Aorta (tissue), 5 donors: ENCODE results near the gene ARHGEF40. TPM values are rescaled to one million over a fixed set of nuclear protein-coding genes. Genes with fewer than 3 reads are reported as not detected.

Experiments used
- ATAC-seq: fragments of 200-7000 bp; cut with Tn5 transposase; one replicate; pipeline ENCODE4 v1.9.1; 2022; ENCODE audit warnings: moderate library complexity; ENCODE audit not compliant: low FRiP score
- DNase-seq, 2 donors: peaks; one replicate each; pipeline ENCODE4 v3.0.0-alpha.2; 2020
- H3K27ac ChIP-seq, 2 donors: one replicate each; pipeline ENCODE4 v1.5.1; 2013; ENCODE audit warnings: low read length in 2 of 2, mild to moderate bottlenecking in 2 of 2, moderate library complexity in 2 of 2, control low read depth in 1 of 2, inconsistent platforms in 1 of 2, low read depth in 1 of 2
- H3K27me3 ChIP-seq, 2 donors: one replicate each; pipeline ENCODE4 v1.6.1; 2013; ENCODE audit warnings: control low read depth in 1 of 2, low read length in 1 of 2, mild to moderate bottlenecking in 1 of 2, moderate library complexity in 1 of 2; ENCODE audit not compliant: insufficient read depth in 2 of 2, control insufficient read depth in 1 of 2
- H3K36me3 ChIP-seq, 2 donors: one replicate each; pipeline ENCODE4 v1.6.1; 2013; ENCODE audit warnings: control low read depth in 1 of 2, low read length in 1 of 2, mild to moderate bottlenecking in 1 of 2; ENCODE audit not compliant: insufficient read depth in 2 of 2, control insufficient read depth in 1 of 2
- H3K4me1 ChIP-seq, 2 donors: one replicate each; pipeline ENCODE4 v1.6.1; 2013; ENCODE audit warnings: low read length in 2 of 2, control low read depth in 1 of 2, mild to moderate bottlenecking in 1 of 2, moderate library complexity in 1 of 2; ENCODE audit not compliant: insufficient read depth in 2 of 2, control insufficient read depth in 1 of 2
- H3K4me3 ChIP-seq, 2 donors: one replicate each; pipeline ENCODE4 v1.5.1; 2013; ENCODE audit warnings: low read length in 2 of 2, control low read depth in 1 of 2, mild to moderate bottlenecking in 1 of 2
- H3K9me3 ChIP-seq: one replicate; pipeline ENCODE4 v1.6.1; 2013; ENCODE audit warnings: mild to moderate bottlenecking, low read length; ENCODE audit not compliant: control insufficient read depth
- WGBS, 2 donors: extraction: QIAGEN DNeasy Blood & Tissue Kit; methylation state at CpG; one replicate each; pipeline ENCODE4 v1.1.7; 2013; 5-methylcytosine and 5-hydroxymethylcytosine counted together
- intact Hi-C, 2 donors: fragments of 100-400 bp; cut with DNase I; formaldehyde crosslinking; loops; one replicate each; pipeline versions ENCODE4 v1.14.2 to v1.15.0; 2022
- polyA plus RNA-seq, 2 donors: library from polyadenylated mRNA; stranded (reverse); fragments of 200-250 nt; gene quantifications; one replicate each; pipeline ENCODE4 v1.2.3, GENCODE V29; 2013
- total RNA-seq, 2 donors: library from RNA; stranded (reverse); fragmentation: NEBNext Ultra II Directional; extraction: Animal tissue kit (Norgen Biotek cat#: 25700); gene quantifications; one replicate each; pipeline ENCODE4 v1.2.1, GENCODE V29; 2021
- donor health status: healthy with polysubstance abuse.
- donor health status: Bipolar disorder and iron deficiency.
- donor health status: DM: no; HTN: no; CAD: no.
- donor health status: DM: no; HTN: no; CAD: no.
- donor health status: DM: yes; HTN: yes; CAD: no.

The ARHGEF40 gene
- total and polyA plus RNA-seq, 4 donors: 5.4 to 68.3 (median 32.4) TPM

- Histone ChIP-seq H3K36me3 (no peaks in the 10 kb centered on the region), H3K9me3 (no peaks in the 10 kb centered on the region), H3K27ac (no peak overlapping the region), H3K4me3 (no peak overlapping the region), H3K4me1 (no peaks in the 10 kb centered on the region), H3K27me3 (no peaks in the 10 kb centered on the region)
- no peak for DNase-seq
- ATAC-seq: no peak
- intact Hi-C loops: loop anchor here in 1 of 2 donors (5.0 kb wide), 1 partner anchor 41 kb away; no protein-coding TSS in a partner anchor
- WGBS, 2 donors: 65 to 70% methylated on average over 2 of the region's 2 CpGs
Measured at GRCh38 chr14:21043387-21043973, 26.6 kb upstream of the ARHGEF40 start.

GRCh38 chr14:21043974-21044618, 26.0 kb upstream of the ARHGEF40 start:
- Histone ChIP-seq H3K27ac (no peak overlapping the region), H3K36me3 (no peaks in the 10 kb centered on the region), H3K9me3 (no peaks in the 10 kb centered on the region), H3K4me1 (no peaks in the 10 kb centered on the region), H3K4me3 (no peak overlapping the region), H3K27me3 (no peaks in the 10 kb centered on the region)
- DNase-seq (no peak), ATAC-seq (no peak)
- WGBS, 2 donors: 64 to 66% methylated on average over 6 of the region's 6 CpGs
- intact Hi-C loops: loop anchor here in 1 of 2 donors (5.0 kb wide), 1 partner anchor 42 kb away; no protein-coding TSS in a partner anchor

GRCh38 chr14:21047378-21047781, 22.7 kb upstream of the ARHGEF40 start:
- Histone ChIP-seq H3K4me1 (no peaks in the 10 kb centered on the region), H3K27me3 (no peaks in the 10 kb centered on the region), H3K9me3 (no peaks in the 10 kb centered on the region), H3K27ac (no peak overlapping the region), H3K4me3 (no peak overlapping the region), H3K36me3 (no peaks in the 10 kb centered on the region)
- ATAC-seq: no peak
- no peak for DNase-seq
- WGBS, 2 donors: 59% methylated on average over 2 of the region's 2 CpGs
- intact Hi-C loops: no loop called here

- ATAC-seq (no peak), DNase-seq (no peak)
- Histone ChIP-seq H3K4me1 (no peaks in the 10 kb centered on the region), H3K27ac (no peak overlapping the region), H3K9me3 (no peaks in the 10 kb centered on the region), H3K27me3 (no peaks in the 10 kb centered on the region), H3K4me3 (no peak overlapping the region), H3K36me3 (no peaks in the 10 kb centered on the region)
- intact Hi-C loops: no loop called here
- WGBS, 2 donors: 74 to 76% methylated on average over 2 of the region's 2 CpGs
Measured at GRCh38 chr14:21048638-21049037, 21.5 kb upstream of the ARHGEF40 start.

- DNase-seq (no peak), ATAC-seq (no peak)
- H3K9me3 ChIP-seq: no peaks in the 10 kb centered on the region
- intact Hi-C loops: no loop called here
- H3K4me3 ChIP-seq: no peak overlapping the region
- no peaks in the 10 kb centered on the region for H3K27me3 ChIP-seq
- H3K27ac ChIP-seq: no peak overlapping the region
- no peaks in the 10 kb centered on the region for H3K36me3 ChIP-seq
- WGBS, 2 donors: 70 to 76% methylated on average over 3 of the region's 3 CpGs
- H3K4me1 ChIP-seq: no peaks in the 10 kb centered on the region
Measured at GRCh38 chr14:21049271-21049673, 20.8 kb upstream of the ARHGEF40 start.

- no peaks in the 10 kb centered on the region for H3K4me1 ChIP-seq
- DNase-seq (no peak), ATAC-seq (no peak)
- no peak overlapping the region for H3K4me3 ChIP-seq
- H3K27ac ChIP-seq: no peak overlapping the region
- H3K27me3 ChIP-seq: no peaks in the 10 kb centered on the region
- intact Hi-C loops: no loop called here
- H3K9me3 ChIP-seq: no peaks in the 10 kb centered on the region
- WGBS, 2 donors: 69 to 79% methylated on average over 3 of the region's 3 CpGs
- no peaks in the 10 kb centered on the region for H3K36me3 ChIP-seq
Measured at GRCh38 chr14:21050597-21050996, 19.5 kb upstream of the ARHGEF40 start.

GRCh38 chr14:21053184-21054122, 16.7 kb upstream of the ARHGEF40 start:
- Histone ChIP-seq H3K36me3 (no peaks in the 10 kb centered on the region), H3K4me3 (no peak overlapping the region), H3K27ac (no peak overlapping the region), H3K4me1 (no peaks in the 10 kb centered on the region), H3K9me3 (no peaks in the 10 kb centered on the region), H3K27me3 (no peaks in the 10 kb centered on the region)
- ATAC-seq (no peak), DNase-seq (no peak)
- intact Hi-C loops: no loop called here
- WGBS, 2 donors: 91 to 93% methylated on average over 20 of the region's 20 CpGs

GRCh38 chr14:21054123-21054767, 15.9 kb upstream of the ARHGEF40 start:
- Histone ChIP-seq H3K27ac (no peak overlapping the region), H3K27me3 (no peaks in the 10 kb centered on the region), H3K9me3 (no peaks in the 10 kb centered on the region), H3K36me3 (no peaks in the 10 kb centered on the region), H3K4me3 (no peak overlapping the region), H3K4me1 (no peaks in the 10 kb centered on the region)
- 74 to 75% methylated on average over 3 of the region's 3 CpGs for WGBS, 2 donors
- intact Hi-C loops: no loop called here
- DNase-seq (no peak), ATAC-seq (no peak)
